Measurements from ENCODE around the gene WDR7.

WDR7 gene

GRCh38 chr18:56650944-56651770 is at the start of gene WDR7:
TSS of gene WDR7 (plus strand) at chr18:56651359. CDS start at chr18:56672516, 21,157 bp downstream.
- DNase-seq (ENCODE audit: low read depth in 2 of 2), result peak; percentile 91 to 94

- no peak for DNase-seq (ENCODE audit: low read depth in 2 of 2)
Observed at GRCh38 chr18:56606618-56607017, 44.5 kb upstream of the WDR7 start.

- DNase-seq (ENCODE audit: low read depth in 2 of 2), result no peak
Observed at GRCh38 chr18:56615738-56616520, 35.2 kb upstream of the WDR7 start.

- no peak for DNase-seq (ENCODE audit: low read depth in 2 of 2)
Observed at GRCh38 chr18:56627991-56628390, 23.2 kb upstream of the WDR7 start.

GRCh38 chr18:56632070-56633022 is 18.8 kb upstream of the WDR7 start:
- no peak for DNase-seq (ENCODE audit: low read depth in 2 of 2)

GRCh38 chr18:56635007-56635406 is 16.2 kb upstream of the WDR7 start:
- DNase-seq (ENCODE audit: low read depth in 2 of 2), result no peak

- no peak for DNase-seq (ENCODE audit: low read depth in 2 of 2)
Observed at GRCh38 chr18:56637176-56637575, 14.0 kb upstream of the WDR7 start.

- peak in 1 of 2 experiments; percentile 15 for DNase-seq (ENCODE audit: low read depth in 2 of 2)
Observed at GRCh38 chr18:56637711-56638231, 13.4 kb upstream of the WDR7 start.

- DNase-seq (ENCODE audit: low read depth in 2 of 2), result peak; percentile 99 to 100
Observed at GRCh38 chr18:56638232-56639103, 12.7 kb upstream of the WDR7 start, which contains the start of gene TXNL1. TSS of gene TXNL1 (minus strand) at chr18:56638592. CDS start at chr18:56638440, 152 bp downstream.

- no peak for DNase-seq (ENCODE audit: low read depth in 2 of 2)
Observed at GRCh38 chr18:56639104-56639381, 12.1 kb upstream of the WDR7 start.

- no peak for DNase-seq (ENCODE audit: low read depth in 2 of 2)
Observed at GRCh38 chr18:56639571-56639970, 11.6 kb upstream of the WDR7 start.

- DNase-seq (ENCODE audit: low read depth in 2 of 2), result no peak
Observed at GRCh38 chr18:56641714-56642337, 9.3 kb upstream of the WDR7 start.

GRCh38 chr18:56643381-56643780 is 7.8 kb upstream of the WDR7 start:
- DNase-seq (ENCODE audit: low read depth in 2 of 2), result no peak

GRCh38 chr18:56645415-56646016 is 5.6 kb upstream of the WDR7 start:
- no peak for DNase-seq (ENCODE audit: low read depth in 2 of 2)

- DNase-seq (ENCODE audit: low read depth in 2 of 2), result no peak
Observed at GRCh38 chr18:56647071-56647470, 4.1 kb upstream of the WDR7 start.

- no peak for DNase-seq (ENCODE audit: low read depth in 2 of 2)
Observed at GRCh38 chr18:56647951-56648893, 2.9 kb upstream of the WDR7 start.

- DNase-seq (ENCODE audit: low read depth in 2 of 2), result no peak
Observed at GRCh38 chr18:56649996-56650395, 1.2 kb upstream of the WDR7 start.

- DNase-seq (ENCODE audit: low read depth in 2 of 2), result no peak
Observed at GRCh38 chr18:56651771-56652092, 573 bp downstream of the WDR7 start.

GRCh38 chr18:56652802-56653201 is 1.6 kb downstream of the WDR7 start:
- DNase-seq (ENCODE audit: low read depth in 2 of 2), result no peak
